GM18870 (cell line): ENCODE measurements around the gene USP33.
"Not testable (repeated sequence)": the region's sequence is repeated elsewhere in the genome, so short reads cannot be mapped to it uniquely, and the experiment has no call there.

Source experiments
- ATAC-seq: cut with Tn5 transposase; IDR thresholded peaks from one replicate; pipeline ENCODE4 v1.9.1; 2021; ENCODE audit warnings: moderate library complexity; ENCODE audit not compliant: unreplicated experiment

The USP33 gene

DNA sequence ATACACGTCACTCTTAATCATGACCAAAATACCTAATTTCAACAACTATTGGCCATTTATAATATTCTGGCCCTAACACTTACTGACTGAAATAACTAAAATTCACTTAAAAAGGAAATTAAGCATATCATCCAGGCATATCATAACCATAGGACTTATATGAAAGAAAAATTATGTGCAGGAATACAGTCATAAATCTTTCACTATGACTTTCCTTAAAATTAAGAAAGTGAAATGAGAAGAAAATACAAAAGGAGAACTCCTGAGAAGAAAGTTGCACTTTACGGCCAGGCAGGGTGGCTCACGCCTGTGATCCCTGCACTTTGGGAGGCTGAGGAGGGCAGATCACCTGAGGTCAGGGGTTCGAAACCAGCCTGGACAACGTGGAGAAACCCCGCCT lies 86.6 kb downstream of the USP33 start:
- no peak for ATAC-seq

GRCh38 chr1:77672374-77672773 lies 87.3 kb downstream of the USP33 start:
- peak; percentile 39 for ATAC-seq

- no peak for ATAC-seq
Observed at GRCh38 chr1:77671836-77672235, 87.8 kb downstream of the USP33 start.

DNA sequence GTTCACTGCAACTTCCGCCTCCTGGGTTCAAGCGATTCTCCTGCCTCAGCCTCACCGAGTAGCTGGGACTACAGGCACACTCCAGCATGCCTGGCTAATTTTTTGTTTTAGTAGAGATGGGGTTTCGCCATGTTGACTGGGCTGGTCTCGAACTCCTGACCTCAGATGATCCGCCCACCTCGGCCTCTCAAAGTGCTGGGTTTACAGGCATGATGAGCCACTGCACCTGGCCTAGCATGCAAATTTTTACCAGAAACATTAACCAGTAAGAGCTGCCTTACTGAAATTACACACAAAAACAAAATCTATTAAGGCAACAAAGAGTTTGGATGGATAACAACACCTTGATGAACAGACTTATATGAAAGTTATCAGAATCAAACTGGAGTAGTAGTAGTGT lies 89.3 kb downstream of the USP33 start:
- no peak for ATAC-seq

DNA sequence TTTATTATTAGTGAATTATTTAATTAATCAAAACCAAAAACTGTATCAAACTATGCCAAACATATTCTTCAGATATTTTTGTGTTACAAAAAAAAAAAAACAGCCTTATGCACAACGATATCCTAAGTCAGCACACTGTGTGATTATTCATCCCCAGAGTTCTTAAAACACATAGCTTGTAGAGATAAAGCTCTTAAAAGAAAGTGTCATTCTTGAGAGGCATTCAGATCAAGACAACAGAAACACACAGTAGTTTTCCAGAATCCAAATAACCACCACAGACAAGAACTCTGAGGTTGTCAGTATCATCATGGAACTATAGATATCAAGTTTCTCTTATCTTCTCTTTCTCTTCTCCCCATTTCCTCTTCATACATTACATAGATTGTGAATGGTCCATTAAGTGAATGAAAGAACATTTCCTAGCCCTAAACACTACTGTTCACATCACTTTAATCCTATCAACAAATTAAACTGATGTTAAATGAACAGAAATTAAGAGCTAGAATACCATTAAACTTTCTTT lies 90.7 kb downstream of the USP33 start:
- ATAC-seq, result no peak

DNA sequence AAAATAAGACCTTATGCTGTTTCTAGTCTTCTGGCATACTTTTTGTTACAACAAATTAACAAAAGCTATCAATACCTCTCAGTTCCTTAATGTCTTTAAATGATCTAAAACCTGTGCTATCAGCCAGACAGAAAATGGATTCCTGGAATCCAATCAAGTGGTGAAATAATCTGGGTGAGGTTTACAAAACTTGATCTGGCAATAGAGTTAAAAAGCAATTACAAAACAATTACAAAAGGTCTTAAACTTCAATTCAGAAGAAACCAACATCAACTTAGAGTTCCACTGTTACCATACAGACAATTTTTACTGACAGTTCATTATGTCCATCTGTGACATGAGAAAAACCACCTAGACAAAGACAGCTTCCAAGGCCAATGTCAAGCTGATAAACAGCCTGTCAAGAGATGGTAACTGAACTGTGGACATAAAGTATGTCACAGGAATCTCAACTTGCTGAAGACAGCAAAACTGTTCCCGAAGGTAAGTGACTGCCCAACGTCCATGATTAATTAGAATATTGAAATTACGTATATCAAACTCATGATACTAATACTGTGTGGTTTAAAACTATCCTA lies 94.6 kb downstream of the USP33 start:
- no peak for ATAC-seq

GRCh38 chr1:77661696-77662095 lies 98.0 kb downstream of the USP33 start:
- no peak for ATAC-seq

- no peak for ATAC-seq
Observed at GRCh38 chr1:77659879-77660593, 99.6 kb downstream of the USP33 start.

- no peak for ATAC-seq
Observed at GRCh38 chr1:77658271-77658670, 101.4 kb downstream of the USP33 start.

- no peak for ATAC-seq
Observed at GRCh38 chr1:77655431-77655974, 104.1 kb downstream of the USP33 start.

DNA sequence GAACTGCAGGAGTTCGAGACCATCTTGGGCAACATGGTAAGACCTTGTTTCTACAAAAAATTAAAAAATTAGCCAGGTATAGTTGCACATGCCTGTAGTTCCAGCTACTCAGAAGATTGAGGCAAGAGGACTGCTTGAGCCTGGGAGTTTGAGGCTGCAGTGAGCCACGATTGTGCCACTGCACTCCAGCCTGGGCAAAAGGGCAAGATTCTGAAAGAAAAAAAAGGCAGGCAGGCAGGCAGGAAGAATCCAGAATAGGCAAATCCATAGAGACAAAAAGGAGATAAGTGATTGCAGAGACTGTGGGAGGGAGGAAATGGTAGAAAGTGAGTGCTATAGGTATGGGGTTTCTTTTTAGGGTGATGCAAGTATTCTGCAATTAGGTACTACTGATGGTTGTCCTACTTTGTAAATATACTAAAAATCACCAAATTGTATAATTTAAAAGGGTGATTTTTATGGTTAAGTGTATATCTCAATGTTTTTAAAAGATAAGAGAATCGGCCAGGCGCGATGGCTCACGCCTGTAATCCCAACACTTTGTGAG lies 106.6 kb downstream of the USP33 start:
- ATAC-seq, result no peak

- ATAC-seq, result no peak
Observed at GRCh38 chr1:77652268-77652667, 107.4 kb downstream of the USP33 start.

- ATAC-seq, result no peak
Observed at GRCh38 chr1:77649127-77649526, 110.5 kb downstream of the USP33 start.

DNA sequence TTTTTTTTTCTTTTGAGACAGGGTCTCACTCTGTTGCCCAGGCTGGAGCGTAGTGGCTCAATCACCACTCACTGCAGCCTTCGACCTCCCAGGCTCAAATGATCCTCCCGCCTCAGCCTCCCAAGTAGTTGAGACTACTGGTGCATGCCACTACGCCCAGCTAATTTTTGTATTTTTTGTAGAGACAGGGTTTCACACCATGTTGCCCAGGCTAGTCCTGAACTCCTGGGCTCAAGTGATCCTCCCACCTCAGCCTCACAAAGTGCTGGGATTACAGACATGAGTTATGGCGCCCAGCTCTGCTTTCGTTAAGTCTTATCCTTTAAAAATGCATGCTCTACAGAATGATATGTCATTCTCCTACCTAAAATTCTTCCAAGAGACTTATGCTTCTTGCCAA lies 113.4 kb downstream of the USP33 start:
- ATAC-seq, result not testable (repeated sequence)
